Neutrophil (primary cell): ENCODE results near the gene IQGAP2.

Experiments used
- H3K27ac ChIP-seq: fragments of 200-600 bp; sonication (generic); 2 replicates; pipeline ENCODE4 v1.5.1; 2016; ENCODE audit warnings: mild to moderate bottlenecking, moderate library complexity
- H3K27me3 ChIP-seq: fragments of 200-600 bp; sonication (generic); 2 replicates; pipeline ENCODE4 v1.6.0; 2016; ENCODE audit warnings: mild to moderate bottlenecking
- H3K36me3 ChIP-seq: fragments of 200-600 bp; sonication (generic); 2 replicates; pipeline ENCODE4 v1.5.1; 2017
- H3K4me1 ChIP-seq, 2 experiments: fragments of 200-600 bp in 1 of 2; sonication (generic) in 1 of 2; 1 replicate in 1 of 2; 2 replicates in 1 of 2; pipeline versions ENCODE4 v1.5.1 to v1.6.1; 2013 to 2016; ENCODE audit warnings: low read depth in 1 of 2, low read length in 1 of 2, mild to moderate bottlenecking in 1 of 2, moderate library complexity in 1 of 2; ENCODE audit not compliant: control insufficient read depth in 1 of 2, insufficient read depth in 1 of 2
- H3K4me3 ChIP-seq, 2 experiments: fragments of 200-600 bp in 1 of 2; sonication (generic) in 1 of 2; 1 replicate in 1 of 2; 2 replicates in 1 of 2; pipeline ENCODE4 v1.5.1; 2013 to 2016; ENCODE audit warnings: low read depth in 1 of 2, low read length in 1 of 2, mild to moderate bottlenecking in 1 of 2, moderate library complexity in 1 of 2
- H3K9me3 ChIP-seq: fragments of 200-600 bp; sonication (generic); 2 replicates; pipeline ENCODE4 v1.5.1; 2016
- TF ChIP-seq, protein P1 (sequence below): fragments of 200-600 bp; sonication (generic); IDR thresholded peaks from 2 replicates; pipeline ENCODE4 v1.5.1; 2016; ENCODE audit warnings: antibody characterized with exemption

IQGAP2 gene

DNA sequence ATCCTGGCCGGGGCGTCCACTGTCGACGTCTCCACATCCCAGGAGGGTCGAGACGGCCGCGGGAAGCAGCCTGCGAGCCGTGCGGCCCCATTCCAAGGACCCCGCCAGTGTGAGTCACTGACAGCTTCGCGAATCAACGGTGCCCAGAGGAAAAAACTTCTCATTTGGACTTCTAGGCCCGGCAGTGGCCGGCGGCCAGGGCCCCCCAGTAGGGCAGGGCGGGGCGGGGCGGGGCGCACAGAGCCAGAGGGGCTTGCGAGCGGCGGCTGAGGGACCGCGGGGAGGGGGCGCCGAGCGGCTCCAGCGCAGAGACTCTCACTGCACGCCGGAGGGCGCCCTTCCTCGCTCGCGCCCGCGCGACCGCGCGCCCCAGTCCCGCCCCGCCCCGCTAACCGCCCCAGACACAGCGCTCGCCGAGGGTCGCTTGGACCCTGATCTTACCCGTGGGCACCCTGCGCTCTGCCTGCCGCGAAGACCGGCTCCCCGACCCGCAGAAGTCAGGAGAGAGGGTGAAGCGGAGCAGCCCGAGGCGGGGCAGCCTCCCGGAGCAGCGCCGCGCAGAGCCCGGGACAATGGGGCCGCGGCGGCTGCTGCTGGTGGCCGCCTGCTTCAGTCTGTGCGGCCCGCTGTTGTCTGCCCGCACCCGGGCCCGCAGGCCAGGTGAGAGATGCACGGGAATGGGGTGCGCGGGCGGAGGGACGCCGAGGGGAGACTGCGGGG, 312.8 kb downstream of the IQGAP2 start, which contains the start of gene F2R:
Gene F2R (plus strand): TSS at position 391 of the 720 bp plus-strand sequence. CDS start 182 bp downstream, at position 573.
- no peaks in the 10 kb centered on the region for H3K36me3 ChIP-seq
- peak within 1 kb of the TSS; percentile 71 to 92 for H3K4me3 ChIP-seq
- no peaks in the 10 kb centered on the region for H3K9me3 ChIP-seq
- H3K27me3 ChIP-seq: peaks cover 60% of the 10 kb centered on the region
- H3K4me1 ChIP-seq: peaks cover 25% of the 10 kb centered on the region in 2 experiments
- H3K27ac ChIP-seq: no peak within 1 kb of the TSS
- TF ChIP-seq, protein P1, sequence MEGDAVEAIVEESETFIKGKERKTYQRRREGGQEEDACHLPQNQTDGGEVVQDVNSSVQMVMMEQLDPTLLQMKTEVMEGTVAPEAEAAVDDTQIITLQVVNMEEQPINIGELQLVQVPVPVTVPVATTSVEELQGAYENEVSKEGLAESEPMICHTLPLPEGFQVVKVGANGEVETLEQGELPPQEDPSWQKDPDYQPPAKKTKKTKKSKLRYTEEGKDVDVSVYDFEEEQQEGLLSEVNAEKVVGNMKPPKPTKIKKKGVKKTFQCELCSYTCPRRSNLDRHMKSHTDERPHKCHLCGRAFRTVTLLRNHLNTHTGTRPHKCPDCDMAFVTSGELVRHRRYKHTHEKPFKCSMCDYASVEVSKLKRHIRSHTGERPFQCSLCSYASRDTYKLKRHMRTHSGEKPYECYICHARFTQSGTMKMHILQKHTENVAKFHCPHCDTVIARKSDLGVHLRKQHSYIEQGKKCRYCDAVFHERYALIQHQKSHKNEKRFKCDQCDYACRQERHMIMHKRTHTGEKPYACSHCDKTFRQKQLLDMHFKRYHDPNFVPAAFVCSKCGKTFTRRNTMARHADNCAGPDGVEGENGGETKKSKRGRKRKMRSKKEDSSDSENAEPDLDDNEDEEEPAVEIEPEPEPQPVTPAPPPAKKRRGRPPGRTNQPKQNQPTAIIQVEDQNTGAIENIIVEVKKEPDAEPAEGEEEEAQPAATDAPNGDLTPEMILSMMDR: peak; percentile 32

DNA sequence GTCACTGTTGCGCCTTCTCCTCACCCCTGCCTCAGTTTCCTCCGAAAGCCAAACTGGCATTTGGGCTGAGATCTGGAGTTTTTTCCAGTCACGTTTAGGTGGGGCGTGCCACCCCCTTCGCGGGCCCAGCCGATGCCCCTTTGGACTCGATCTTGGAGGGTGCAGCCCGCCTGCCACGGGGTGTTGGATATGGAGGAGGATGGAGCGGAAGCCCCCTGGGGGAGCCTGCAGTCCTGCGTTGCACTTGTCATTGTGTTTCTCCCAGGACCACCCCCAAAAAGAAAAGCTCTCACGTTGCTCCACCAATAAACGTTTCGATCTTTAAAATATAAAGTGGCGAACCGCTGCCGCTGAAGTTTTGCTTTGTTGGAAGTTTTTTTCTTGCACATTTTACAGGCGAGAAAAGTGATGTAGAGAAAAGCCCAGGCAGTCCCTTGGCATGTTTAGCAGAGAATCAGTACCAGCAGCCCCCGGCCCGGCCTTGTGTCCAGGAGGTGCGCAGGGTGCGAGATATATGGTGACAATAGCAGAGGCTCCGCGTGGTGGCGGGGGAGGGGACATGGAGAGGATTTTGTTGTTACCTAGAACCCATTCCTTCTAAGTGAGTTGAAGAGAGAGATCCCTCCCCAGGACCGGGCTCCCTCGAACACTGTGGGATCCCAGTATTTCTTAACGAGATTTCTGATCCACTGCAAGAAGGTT, 313.5 kb downstream of the IQGAP2 start:
- TF ChIP-seq, protein P1: no peak
- peaks cover 60% of the 10 kb centered on the region for H3K27me3 ChIP-seq
- peak overlapping the region; percentile 71 to 92 for H3K4me3 ChIP-seq
- peaks cover 25% of the 10 kb centered on the region in 2 experiments for H3K4me1 ChIP-seq
- no peak overlapping the region for H3K27ac ChIP-seq
- H3K36me3 ChIP-seq: no peaks in the 10 kb centered on the region
- no peaks in the 10 kb centered on the region for H3K9me3 ChIP-seq

DNA sequence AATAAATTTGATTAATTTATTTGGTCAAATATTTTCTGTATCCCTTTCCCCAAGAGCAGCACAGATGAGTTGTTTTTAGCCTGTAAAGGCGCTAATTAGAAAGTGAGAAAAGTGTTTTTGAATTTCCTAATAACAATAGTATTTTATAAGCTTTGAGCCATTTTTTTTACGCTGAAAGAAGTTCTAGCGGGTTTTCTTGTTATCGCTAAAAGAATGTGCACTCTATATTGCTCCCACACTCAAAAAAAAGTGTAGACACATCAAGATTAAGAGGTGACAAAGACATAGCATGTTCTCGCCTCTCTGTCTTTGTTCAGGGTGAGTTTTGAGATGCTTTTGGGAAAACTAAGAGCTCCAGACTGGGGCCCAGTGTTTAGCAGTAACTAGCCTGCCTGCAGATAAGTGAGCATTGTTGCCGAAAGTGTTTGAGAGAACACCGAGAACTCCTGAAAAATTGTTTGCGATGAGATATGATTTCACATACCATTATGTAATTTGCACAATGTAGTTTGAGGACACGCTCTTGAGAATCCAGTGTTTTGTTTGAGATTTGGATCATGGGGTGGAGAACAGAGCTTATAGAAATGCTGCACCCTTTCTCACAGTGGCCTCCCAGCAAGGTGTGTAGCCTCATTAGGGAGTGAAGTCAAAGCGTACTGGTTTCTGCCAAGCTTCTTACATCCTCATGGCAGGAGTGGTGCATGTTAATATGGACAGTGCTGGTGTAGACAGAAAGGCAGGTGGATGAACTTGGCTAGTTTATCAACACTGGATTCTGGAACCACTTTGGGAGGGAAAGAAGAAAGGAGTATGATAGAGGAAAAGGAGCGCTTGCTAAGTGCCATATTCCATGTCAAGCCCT, 314.4 kb downstream of the IQGAP2 start:
- H3K4me3 ChIP-seq: no peak overlapping the region
- H3K9me3 ChIP-seq: no peaks in the 10 kb centered on the region
- H3K36me3 ChIP-seq: no peaks in the 10 kb centered on the region
- peaks cover 25% of the 10 kb centered on the region in 2 experiments for H3K4me1 ChIP-seq
- H3K27ac ChIP-seq: no peak overlapping the region
- H3K27me3 ChIP-seq: peaks cover 60% of the 10 kb centered on the region
- TF ChIP-seq, protein P1: no peak

DNA sequence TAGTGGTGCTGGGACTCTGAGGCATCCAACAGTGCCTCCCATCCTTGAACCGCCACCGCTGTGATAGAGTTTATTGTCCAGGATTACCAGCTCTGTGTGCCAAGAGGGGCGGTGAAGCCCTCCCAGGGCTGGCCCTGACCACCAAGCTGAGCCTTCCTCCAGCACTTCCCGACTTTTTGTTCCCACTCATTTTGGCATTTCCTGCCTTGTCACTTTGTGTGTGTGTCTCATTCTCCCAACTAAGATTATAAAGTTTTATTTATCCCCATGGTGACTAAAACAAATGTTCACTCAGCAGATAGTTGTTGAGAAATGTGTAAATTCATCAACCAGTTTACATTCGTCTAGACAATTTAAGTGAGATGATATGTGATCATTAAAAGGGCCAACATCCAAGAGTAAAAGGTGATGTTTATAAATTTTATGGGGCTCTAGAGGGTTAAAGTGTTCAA, 315.3 kb downstream of the IQGAP2 start:
- TF ChIP-seq, protein P1: no peak
- Histone ChIP-seq H3K4me3 (no peak overlapping the region), H3K9me3 (no peaks in the 10 kb centered on the region), H3K27ac (no peak overlapping the region), H3K4me1 (peaks cover 25% of the 10 kb centered on the region in 2 experiments), H3K36me3 (no peaks in the 10 kb centered on the region), H3K27me3 (peaks cover 53% of the 10 kb centered on the region)

DNA sequence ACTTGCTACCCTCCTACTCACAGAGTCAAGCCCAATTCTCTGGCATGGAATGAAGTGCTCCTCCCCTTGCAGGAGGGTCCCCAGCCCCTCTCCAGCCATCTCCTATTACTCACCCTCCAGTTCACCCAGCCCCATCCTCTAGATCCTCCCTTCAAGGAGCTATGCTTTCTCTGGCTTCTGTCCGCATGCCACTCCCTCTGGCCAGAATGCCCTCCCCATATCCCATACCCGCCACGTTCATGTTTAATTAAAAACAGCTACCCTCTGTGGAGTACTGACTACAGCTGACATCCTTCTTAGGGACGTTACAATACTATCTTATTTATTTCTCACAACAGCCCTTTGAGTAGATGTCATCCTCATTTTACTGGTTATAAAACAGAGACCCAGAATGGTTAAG, 315.8 kb downstream of the IQGAP2 start:
- H3K4me1 ChIP-seq: peaks cover 25% of the 10 kb centered on the region in 2 experiments
- H3K9me3 ChIP-seq: no peaks in the 10 kb centered on the region
- TF ChIP-seq, protein P1: no peak
- no peak overlapping the region for H3K27ac ChIP-seq
- peaks cover 48% of the 10 kb centered on the region for H3K27me3 ChIP-seq
- no peaks in the 10 kb centered on the region for H3K36me3 ChIP-seq
- H3K4me3 ChIP-seq: no peak overlapping the region
